Panc1 (cell line): ENCODE data around the gene HMOX1. TPM values are rescaled to one million over a fixed set of nuclear protein-coding genes. Genes with fewer than 3 reads are reported as not detected.
"Not testable (repeated sequence)": the region's sequence is repeated elsewhere in the genome, so short reads cannot be mapped to it uniquely, and the experiment has no call there.

ENCODE experiments used
- ATAC-seq: fragments of 200-7000 bp; cut with Tn5 transposase; 2 replicates; pipeline ENCODE4 v1.9.1; 2020; ENCODE audit warnings: mild to moderate bottlenecking, moderate library complexity
- BruUV-seq: library from RNA; stranded (reverse); fragments of 400-500 nt; replicated peaks from 2 replicates; lab custom pipeline; 2021; lab: Mats Ljungman, UMichigan
- CTCF ChIA-PET: fragments of 300-600 bp; sonication (Branson Sonifier 250); formaldehyde crosslinking; loops from one replicate; lab custom pipeline; 2022; ENCODE audit warnings: antibody characterized with exemption; lab: Charles Lee
- POLR2A ChIA-PET: fragments of 300-600 bp; sonication (Branson Sonifier 250); formaldehyde crosslinking; loops from one replicate; lab custom pipeline; 2022; ENCODE audit warnings: antibody characterized with exemption; lab: Charles Lee
- DNase-seq: peaks from one replicate; pipeline ENCODE4 v3.0.0-alpha.2; 2010; ENCODE audit warnings: low read depth, low spot score
- H3K27ac ChIP-seq: 2 replicates; pipeline ENCODE4 v1.5.1; 2011; ENCODE audit warnings: mild to moderate bottlenecking, low read length, inconsistent platforms
- H3K27me3 ChIP-seq: fragments of 200-500 bp; sonication (Bioruptor generic); 2 replicates; pipeline ENCODE4 v1.6.0; 2014; ENCODE audit warnings: low read length, inconsistent platforms; ENCODE audit not compliant: control insufficient read depth, insufficient read depth
- H3K36me3 ChIP-seq: fragments of 200-500 bp; sonication (Bioruptor generic); 2 replicates; pipeline ENCODE4 v1.5.1; 2014; ENCODE audit warnings: inconsistent platforms, mild to moderate bottlenecking, low read length, moderate library complexity; ENCODE audit not compliant: control insufficient read depth, insufficient read depth
- H3K4me1 ChIP-seq: 2 replicates; pipeline ENCODE4 v1.5.1; 2011; ENCODE audit warnings: inconsistent platforms, mild to moderate bottlenecking, low read length, moderate library complexity; ENCODE audit not compliant: control insufficient read depth, insufficient read depth
- H3K4me3 ChIP-seq, 2 experiments: 2 replicates each; pipeline ENCODE4 v1.5.1; 2011 to 2012; ENCODE audit warnings: low read depth in 2 of 2, low read length in 2 of 2, mild to moderate bottlenecking in 2 of 2, inconsistent platforms in 1 of 2, moderate library complexity in 1 of 2
- H3K9me3 ChIP-seq: fragments of 200-500 bp; sonication (Bioruptor generic); 2 replicates; pipeline ENCODE4 v1.5.1; 2014; ENCODE audit warnings: low read depth, mild to moderate bottlenecking, inconsistent platforms, low read length, moderate library complexity; ENCODE audit not compliant: control insufficient read depth, insufficient read depth
- CTCF ChIP-seq: fragments of 450-650 bp; IDR thresholded peaks from 2 replicates; pipeline ENCODE4 v1.5.1; 2017; ENCODE audit warnings: mild to moderate bottlenecking
- POLR2AphosphoS5 ChIP-seq: IDR thresholded peaks from 2 replicates; pipeline ENCODE4 v1.6.1; 2012; ENCODE audit warnings: mild to moderate bottlenecking, low read depth, low read length, moderate library complexity
- REST ChIP-seq, 2 experiments: IDR thresholded peaks; 2 replicates each; pipeline ENCODE4 v1.6.1; 2011 to 2012; ENCODE audit warnings: low read depth in 2 of 2, control low read depth in 1 of 2, low read length in 1 of 2, mild to moderate bottlenecking in 1 of 2, moderate library complexity in 1 of 2; ENCODE audit not compliant: insufficient read depth in 1 of 2
- in situ Hi-C: cut with HindIII; loops from 2 replicates; pipeline ENCODE4 v1.10.0; 2016; ENCODE audit warnings: low sequenced_read_pairs, low pct_unique_long_range_greater_than_20kb
- intact Hi-C: fragments of 100-400 bp; cut with micrococcal nuclease; formaldehyde crosslinking; loops from one replicate; pipeline ENCODE4 v1.10.0; 2022; ENCODE audit not compliant: unreplicated experiment
- total RNA-seq: library from RNA; stranded (reverse); gene quantifications from one replicate; pipeline ENCODE4 v1.2.1, GENCODE V29; 2021; ENCODE audit not compliant: unreplicated experiment

Gene HMOX1
- total RNA-seq, 1 experiment from 2014 or later: 105 TPM

- ChIA-PET POLR2A (no interaction called here), CTCF (no interaction called here)
- Histone ChIP-seq H3K9me3 (no peaks in the 10 kb centered on the region), H3K36me3 (no peaks in the 10 kb centered on the region; the same call in 1 of the 2 replicates), H3K27me3 (no peaks in the 10 kb centered on the region), H3K4me1 (peaks cover 29% of the 10 kb centered on the region), H3K27ac (peak overlapping the region; percentile 68), H3K4me3 (no peak overlapping the region)
- DNase-seq: no peak
- in situ Hi-C loops (no loop called here), intact Hi-C loops (loop anchor here (5.0 kb wide), 1 partner anchor 43 kb away; no protein-coding TSS in a partner anchor)
- BruUV-seq: no TSS peak
- TF ChIP-seq POLR2AphosphoS5: 0 out of 2 replicates have a peak, but pooled peaks have one; percentile 27
- no peak for TF ChIP-seq CTCF
- TF ChIP-seq REST (IDR thresholded peaks at IDR 0.05; ENCODE audit: insufficient read depth in 1 of 2, low read depth in 2 of 2, low read length in 1 of 2): no peak
- ATAC-seq: no peak
Observed at GRCh38 chr22:35394810-35395563, 14.1 kb downstream of the HMOX1 start.

GRCh38 chr22:35396622-35397021, 15.7 kb downstream of the HMOX1 start:
- H3K27ac ChIP-seq: peak overlapping the region; percentile 82
- in situ Hi-C loops, POLR2A ChIA-PET, H3K4me3 ChIP-seq, BruUV-seq, DNase-seq, H3K9me3 ChIP-seq, H3K36me3 ChIP-seq, ATAC-seq, H3K27me3 ChIP-seq: not testable (repeated sequence)
- peaks cover 37% of the 10 kb centered on the region for H3K4me1 ChIP-seq
- intact Hi-C loops: loop anchor here (5.0 kb wide), 1 partner anchor 44 kb away; no protein-coding TSS in a partner anchor
- CTCF ChIA-PET: interaction anchor here (0.7 kb wide), 2 partner anchors 34 to 96 kb away, joined by 4 to 6 read pairs; no protein-coding TSS in a partner anchor
